Stomach (tissue), 4 donors: ENCODE results near the gene CGN.

ENCODE experiments used
- CTCF ChIP-seq, 7 experiments: fragments of 450-650 bp in 4 of 7; fragments of 200-600 bp in 3 of 7; sonication (generic) in 3 of 7; IDR thresholded peaks; one replicate each; pipeline ENCODE4 v1.5.1; 2016 to 2019; ENCODE audit warnings: antibody characterized with exemption in 7 of 7, control low read depth in 2 of 7, mild to moderate bottlenecking in 1 of 7
- EP300 ChIP-seq: sonication (generic); formaldehyde crosslinking; IDR thresholded peaks from one replicate; pipeline ENCODE4 v1.6.1; 2017; ENCODE audit warnings: antibody characterized with exemption
- POLR2A ChIP-seq, 4 donors: fragments of 450-650 bp; IDR thresholded peaks; one replicate each; pipeline ENCODE4 v1.6.1; 2016; ENCODE audit warnings: antibody characterized with exemption in 4 of 4, control low read depth in 2 of 4, mild to moderate bottlenecking in 1 of 4, moderate library complexity in 1 of 4
- POLR2AphosphoS5 ChIP-seq, 3 donors: sonication (generic); formaldehyde crosslinking; IDR thresholded peaks; one replicate each; pipeline ENCODE4 v1.6.1; 2016; ENCODE audit warnings: antibody characterized with exemption in 3 of 3

GRCh38 chr1:151501474-151501873 is 9.7 kb upstream of the CGN start:
- peak in 4 of 7 experiments; percentile 11 to 33 (median 18) for TF ChIP-seq CTCF (IDR thresholded peaks at IDR 0.05)
- no peak for TF ChIP-seq EP300
- no peak for TF ChIP-seq POLR2A (IDR thresholded peaks at IDR 0.05)
- TF ChIP-seq POLR2AphosphoS5 (IDR thresholded peaks at IDR 0.05): peak in 1 of 3 donors; percentile 15
